ENCODE data around the gene SS18L1.

SS18L1 gene

GRCh38 chr20:62156592-62157386 is 13.2 kb downstream of the SS18L1 start:
- DNase-seq (ENCODE audit: low read depth), result no peak

- DNase-seq (ENCODE audit: low read depth), result no peak
Observed at GRCh38 chr20:62157387-62158087, 14.0 kb downstream of the SS18L1 start.

- no peak for DNase-seq (ENCODE audit: low read depth)
Observed at GRCh38 chr20:62158088-62158400, 14.5 kb downstream of the SS18L1 start.

GRCh38 chr20:62158541-62158940 is 15.0 kb downstream of the SS18L1 start:
- DNase-seq (ENCODE audit: low read depth), result no peak

GRCh38 chr20:62159052-62159451 is 15.5 kb downstream of the SS18L1 start:
- no peak for DNase-seq (ENCODE audit: low read depth)

- DNase-seq (ENCODE audit: low read depth), result no peak
Observed at GRCh38 chr20:62159839-62160238, 16.3 kb downstream of the SS18L1 start.

- DNase-seq (ENCODE audit: low read depth), result no peak
Observed at GRCh38 chr20:62160253-62160652, 16.7 kb downstream of the SS18L1 start.

- no peak for DNase-seq (ENCODE audit: low read depth)
Observed at GRCh38 chr20:62160876-62161275, 17.3 kb downstream of the SS18L1 start.

- DNase-seq (ENCODE audit: low read depth), result no peak
Observed at GRCh38 chr20:62161347-62161746, 17.8 kb downstream of the SS18L1 start.

GRCh38 chr20:62162765-62163484 is 19.4 kb downstream of the SS18L1 start:
- no peak for DNase-seq (ENCODE audit: low read depth)

GRCh38 chr20:62163485-62163865 is 19.9 kb downstream of the SS18L1 start:
- no peak for DNase-seq (ENCODE audit: low read depth)

- DNase-seq (ENCODE audit: low read depth), result no peak
Observed at GRCh38 chr20:62163986-62164762, 20.6 kb downstream of the SS18L1 start.

GRCh38 chr20:62164879-62165761 is 21.6 kb downstream of the SS18L1 start:
- no peak for DNase-seq (ENCODE audit: low read depth)

- no peak for DNase-seq (ENCODE audit: low read depth)
Observed at GRCh38 chr20:62165762-62166399, 22.3 kb downstream of the SS18L1 start.

GRCh38 chr20:62167474-62167873 is 23.9 kb downstream of the SS18L1 start:
- no peak for DNase-seq (ENCODE audit: low read depth)

- no peak for DNase-seq (ENCODE audit: low read depth)
Observed at GRCh38 chr20:62168061-62168460, 24.5 kb downstream of the SS18L1 start.

- DNase-seq (ENCODE audit: low read depth), result no peak
Observed at GRCh38 chr20:62168890-62169435, 25.4 kb downstream of the SS18L1 start.

GRCh38 chr20:62170536-62170935 is 27.0 kb downstream of the SS18L1 start:
- DNase-seq (ENCODE audit: low read depth), result no peak

GRCh38 chr20:62171245-62171644 is 27.7 kb downstream of the SS18L1 start:
- DNase-seq (ENCODE audit: low read depth), result no peak

GRCh38 chr20:62172666-62173065 is 29.1 kb downstream of the SS18L1 start:
- no peak for DNase-seq (ENCODE audit: low read depth)
